HepG2 (cell line): ENCODE measurements around the gene OR13J1. TPM values are rescaled to one million over a fixed set of nuclear protein-coding genes. Genes with fewer than 3 reads are reported as not detected.

Experiments used
- ARID4A ChIP-seq: sonication (generic); formaldehyde crosslinking; IDR thresholded peaks from 2 replicates; pipeline ENCODE4 v1.5.0; 2020; ENCODE audit warnings: mild to moderate bottlenecking, missing genetic modification reagents, borderline replicate concordance
- ARID5B ChIP-seq: IDR thresholded peaks from 2 replicates; pipeline ENCODE4 v1.4.0; 2020; ENCODE audit warnings: mild to moderate bottlenecking, missing genetic modification reagents
- BRF2 ChIP-seq: sonication (generic); formaldehyde crosslinking; IDR thresholded peaks from 2 replicates; pipeline ENCODE4 v1.8.1; 2022; ENCODE audit warnings: mild to moderate bottlenecking, missing genetic modification reagents
- FOSL2 ChIP-seq: sonication (generic); formaldehyde crosslinking; IDR thresholded peaks from 2 replicates; pipeline ENCODE4 v1.4.0; 2020; ENCODE audit warnings: missing genetic modification reagents
- NFAT5 ChIP-seq: sonication (generic); formaldehyde crosslinking; IDR thresholded peaks from 2 replicates; pipeline ENCODE4 v1.4.0; 2020; ENCODE audit warnings: missing genetic modification reagents
- TOE1 ChIP-seq: sonication (generic); formaldehyde crosslinking; IDR thresholded peaks from 2 replicates; pipeline ENCODE4 v1.4.0; 2020; ENCODE audit warnings: mild to moderate bottlenecking, missing genetic modification reagents
- ZBTB42 ChIP-seq: sonication (generic); formaldehyde crosslinking; IDR thresholded peaks from 2 replicates; pipeline ENCODE4 v1.5.0; 2020; ENCODE audit warnings: mild to moderate bottlenecking, missing genetic modification reagents
- ZFX ChIP-seq: sonication (generic); formaldehyde crosslinking; IDR thresholded peaks from 2 replicates; pipeline ENCODE4 v1.4.0; 2020; ENCODE audit warnings: mild to moderate bottlenecking, low read depth, missing genetic modification reagents, moderate library complexity
- ZNF224 ChIP-seq: sonication (generic); formaldehyde crosslinking; IDR thresholded peaks from 2 replicates; pipeline ENCODE4 v1.5.0; 2020; ENCODE audit warnings: mild to moderate bottlenecking, missing genetic modification reagents
- ZNF556 ChIP-seq: sonication (generic); formaldehyde crosslinking; IDR thresholded peaks from 2 replicates; pipeline ENCODE4 v1.4.0; 2020; ENCODE audit warnings: mild to moderate bottlenecking, missing genetic modification reagents, borderline replicate concordance
- ZNF672 ChIP-seq: sonication (generic); formaldehyde crosslinking; IDR thresholded peaks from 2 replicates; pipeline ENCODE4 v1.8.1; 2022; ENCODE audit warnings: missing genetic modification reagents
- ZNF776 ChIP-seq: sonication (generic); formaldehyde crosslinking; IDR thresholded peaks from 2 replicates; pipeline ENCODE4 v1.4.0; 2020; ENCODE audit warnings: mild to moderate bottlenecking, missing genetic modification reagents
- ZNF878 ChIP-seq: sonication (generic); formaldehyde crosslinking; IDR thresholded peaks from 2 replicates; pipeline ENCODE4 v1.8.1; 2023; ENCODE audit warnings: mild to moderate bottlenecking, missing genetic modification reagents, moderate library complexity
- polyA plus RNA-seq, 8 experiments: library from polyadenylated mRNA; depleted of rRNA in 3 of 8; stranded (reverse) in 7 of 8; unstranded in 1 of 8; fragments of >200 nt; fragmentation: Illumina TruSeq in 4 of 8; extraction: Trizol in 4 of 8; gene quantifications; 2 replicates each; pipeline versions ENCODE4 v1.2.1 to v1.2.3, GENCODE V29; 2011 to 2016; ENCODE audit warnings: low read depth in 4 of 8, missing spikeins in 1 of 8, mixed read lengths in 1 of 8; ENCODE audit not compliant: insufficient read depth in 1 of 8
- total RNA-seq, 5 experiments: library from RNA; depleted of rRNA; stranded (reverse); fragments of >200 nt; fragmentation: Illumina TruSeq; extraction: Trizol; gene quantifications; 2 replicates each; pipeline ENCODE4 v1.2.3, GENCODE V29; 2016; ENCODE audit warnings: low read depth in 1 of 5

The OR13J1 gene
- total and polyA plus RNA-seq, 2 of the 13 experiments (the other 11 are each of a cell fraction or from before 2014, with no cell fraction given), result not detected

- TF ChIP-seq ZFX (no peak), ARID4A (CRISPR knock-in tag) (peak; percentile 44; the same call in 1 of the 2 replicates), FOSL2 (peak; percentile 58), NFAT5 (CRISPR knock-in tag) (no peak), ZNF878 (CRISPR knock-in tag) (0 out of 2 replicates have a peak, but pooled peaks have one; percentile 28), TOE1 (no peak), ZNF776 (CRISPR knock-in tag) (no peak), BRF2 (no peak), ZNF224 (CRISPR knock-in tag) (no peak), ARID5B (CRISPR knock-in tag) (peak; percentile 67; the same call in 1 of the 2 replicates), ZNF556 (CRISPR knock-in tag) (no peak), ZBTB42 (CRISPR knock-in tag) (no peak), ZNF672 (no peak)
Observed at GRCh38 chr9:35834260-35835215, 35.7 kb downstream of the OR13J1 start (continued).
